Trophoblast cell (in vitro differentiated cells and primary cell): Measurements from ENCODE around the gene CWC27.

ENCODE experiments used
- DNase-seq, 2 donors: peaks; one replicate each; pipeline ENCODE4 v3.0.0-alpha.2; 2016
- H2AFZ ChIP-seq: 2 replicates; pipeline ENCODE4 v1.6.1; 2013; ENCODE audit warnings: low read length, moderate library complexity, mild to moderate bottlenecking; ENCODE audit not compliant: insufficient read depth, poor library complexity
- H2AK5ac ChIP-seq: 2 replicates; pipeline ENCODE4 v1.6.1; 2013; ENCODE audit warnings: mild to moderate bottlenecking, low read length
- H2BK120ac ChIP-seq: 2 replicates; pipeline ENCODE4 v1.6.1; 2013; ENCODE audit warnings: low read length, mild to moderate bottlenecking, moderate library complexity; ENCODE audit not compliant: insufficient read depth, poor library complexity
- H2BK12ac ChIP-seq: 2 replicates; pipeline ENCODE4 v1.6.1; 2013; ENCODE audit warnings: mild to moderate bottlenecking, low read length, moderate library complexity
- H2BK5ac ChIP-seq: 2 replicates; pipeline ENCODE4 v1.6.1; 2013; ENCODE audit warnings: low read length, low read depth, moderate library complexity, mild to moderate bottlenecking; ENCODE audit not compliant: poor library complexity
- H3K14ac ChIP-seq: 2 replicates; pipeline ENCODE4 v1.6.1; 2013; ENCODE audit warnings: mild to moderate bottlenecking, low read length
- H3K18ac ChIP-seq: 2 replicates; pipeline ENCODE4 v1.6.1; 2013; ENCODE audit warnings: mild to moderate bottlenecking, low read length
- H3K23ac ChIP-seq: 2 replicates; pipeline ENCODE4 v1.6.1; 2013; ENCODE audit warnings: low read length
- H3K27ac ChIP-seq: 2 replicates; pipeline ENCODE4 v1.5.1; 2013; ENCODE audit warnings: low read depth, mild to moderate bottlenecking, inconsistent platforms, low read length, moderate library complexity
- H3K27me3 ChIP-seq: 2 replicates; pipeline ENCODE4 v1.6.1; 2013; ENCODE audit warnings: inconsistent platforms, mild to moderate bottlenecking, low read length, moderate library complexity; ENCODE audit not compliant: insufficient read depth
- H3K36me3 ChIP-seq, 2 experiments: 1 replicate in 1 of 2; 2 replicates in 1 of 2; pipeline ENCODE4 v1.6.1; 2013; ENCODE audit warnings: low read length in 2 of 2, mild to moderate bottlenecking in 2 of 2, moderate library complexity in 1 of 2; ENCODE audit not compliant: insufficient read depth in 2 of 2, control insufficient read depth in 1 of 2
- H3K4ac ChIP-seq: 2 replicates; pipeline ENCODE4 v1.6.1; 2013; ENCODE audit warnings: low read depth, mild to moderate bottlenecking, low read length, moderate library complexity
- H3K4me1 ChIP-seq, 2 experiments: 1 replicate in 1 of 2; 2 replicates in 1 of 2; pipeline ENCODE4 v1.6.1; 2013; ENCODE audit warnings: low read length in 2 of 2, mild to moderate bottlenecking in 2 of 2, moderate library complexity in 1 of 2; ENCODE audit not compliant: insufficient read depth in 2 of 2, control insufficient read depth in 1 of 2
- H3K4me2 ChIP-seq: 2 replicates; pipeline ENCODE4 v1.6.1; 2013; ENCODE audit warnings: inconsistent platforms, mild to moderate bottlenecking, low read length, moderate library complexity
- H3K4me3 ChIP-seq: 2 replicates; pipeline ENCODE4 v1.5.1; 2013; ENCODE audit warnings: mild to moderate bottlenecking, low read depth, low read length, inconsistent platforms
- H3K79me1 ChIP-seq: one replicate; pipeline ENCODE4 v1.6.1; 2013; ENCODE audit warnings: low read length
- H3K79me2 ChIP-seq: 2 replicates; pipeline ENCODE4 v1.6.1; 2013; ENCODE audit warnings: low read length, mild to moderate bottlenecking; ENCODE audit not compliant: control insufficient read depth, insufficient read depth, poor library complexity
- H3K9ac ChIP-seq: 2 replicates; pipeline ENCODE4 v1.6.1; 2013; ENCODE audit warnings: mild to moderate bottlenecking, low read length
- H3K9me3 ChIP-seq: 2 replicates; pipeline ENCODE4 v1.6.1; 2013; ENCODE audit warnings: low read depth, mild to moderate bottlenecking, control low read depth, inconsistent platforms, low read length; ENCODE audit not compliant: insufficient read depth
- H4K12ac ChIP-seq: 2 replicates; pipeline ENCODE4 v1.6.1; 2013; ENCODE audit warnings: low read depth, mild to moderate bottlenecking, low read length, moderate library complexity
- H4K8ac ChIP-seq: 2 replicates; pipeline ENCODE4 v1.6.1; 2013; ENCODE audit warnings: low read depth, mild to moderate bottlenecking, low read length, moderate library complexity
- H4K91ac ChIP-seq: one replicate; pipeline ENCODE4 v1.6.1; 2013; ENCODE audit warnings: low read depth, mild to moderate bottlenecking, low read length, moderate library complexity
- WGBS: extraction: QIAGEN DNeasy Blood & Tissue Kit; methylation state at CpG from one replicate; pipeline ENCODE4 v1.1.7; 2013; ENCODE audit warnings: missing lambda C conversion rate; ENCODE audit not compliant: insufficient read length, insufficient coverage; ENCODE audit errors: extremely low coverage; 5-methylcytosine and 5-hydroxymethylcytosine counted together

CWC27 gene

GRCh38 chr5:64838803-64839202 is 70.1 kb downstream of the CWC27 start:
- no peak overlapping the region for H2BK5ac ChIP-seq
- H3K36me3 ChIP-seq, result no peaks in the 10 kb centered on the region
- H3K4me3 ChIP-seq, result no peak overlapping the region
- H4K12ac ChIP-seq, result no peak overlapping the region
- no peak overlapping the region for H2AK5ac ChIP-seq
- DNase-seq, result no peak
- H3K9ac ChIP-seq, result no peak overlapping the region
- H2AFZ ChIP-seq, result no peak overlapping the region
- no peaks in the 10 kb centered on the region for H3K79me2 ChIP-seq
- H4K91ac ChIP-seq, result no peak overlapping the region
- no peak overlapping the region for H2BK12ac ChIP-seq
- H3K9me3 ChIP-seq, result no peaks in the 10 kb centered on the region
- H3K14ac ChIP-seq, result no peak overlapping the region
- no peak overlapping the region for H2BK120ac ChIP-seq
- H3K4me2 ChIP-seq, result no peak overlapping the region
- H3K27me3 ChIP-seq, result no peaks in the 10 kb centered on the region
- no peaks in the 10 kb centered on the region for H3K79me1 ChIP-seq
- H3K23ac ChIP-seq, result no peak overlapping the region
- no peak overlapping the region for H3K18ac ChIP-seq
- no peaks in the 10 kb centered on the region for H3K4me1 ChIP-seq
- H4K8ac ChIP-seq, result no peak overlapping the region
- no peak overlapping the region for H3K4ac ChIP-seq
- no peak overlapping the region for H3K27ac ChIP-seq

GRCh38 chr5:64839936-64840335 is 71.2 kb downstream of the CWC27 start:
- no peak overlapping the region for H3K14ac ChIP-seq
- no peak overlapping the region for H3K4me2 ChIP-seq
- H2AK5ac ChIP-seq, result no peak overlapping the region
- no peak overlapping the region for H3K27ac ChIP-seq
- no CpG with 5 or more reads among the region's 1 CpG for WGBS
- no peak overlapping the region for H2BK120ac ChIP-seq
- no peak overlapping the region for H2BK12ac ChIP-seq
- H3K9me3 ChIP-seq, result no peaks in the 10 kb centered on the region
- no peak overlapping the region for H2BK5ac ChIP-seq
- no peaks in the 10 kb centered on the region for H3K79me1 ChIP-seq
- H4K12ac ChIP-seq, result no peak overlapping the region
- no peak overlapping the region for H4K91ac ChIP-seq
- H3K4me1 ChIP-seq, result peaks cover 0 to 4% of the 10 kb centered on the region in 2 experiments
- no peak overlapping the region for H3K23ac ChIP-seq
- no peak for DNase-seq
- no peak overlapping the region for H3K4ac ChIP-seq
- H3K18ac ChIP-seq, result no peak overlapping the region
- peaks cover 1 to 2% of the 10 kb centered on the region in 2 experiments for H3K36me3 ChIP-seq
- no peak overlapping the region for H3K4me3 ChIP-seq
- H3K79me2 ChIP-seq, result no peaks in the 10 kb centered on the region
- no peak overlapping the region for H3K9ac ChIP-seq
- H2AFZ ChIP-seq, result no peak overlapping the region
- H3K27me3 ChIP-seq, result no peaks in the 10 kb centered on the region
- no peak overlapping the region for H4K8ac ChIP-seq

GRCh38 chr5:64840958-64841357 is 72.2 kb downstream of the CWC27 start:
- no peak overlapping the region for H4K8ac ChIP-seq
- H3K27me3 ChIP-seq, result no peaks in the 10 kb centered on the region
- H3K36me3 ChIP-seq, result peaks cover 2% of the 10 kb centered on the region in 2 experiments
- H3K4me3 ChIP-seq, result no peak overlapping the region
- H2AK5ac ChIP-seq, result no peak overlapping the region
- no peak overlapping the region for H2BK12ac ChIP-seq
- no peak overlapping the region for H4K91ac ChIP-seq
- H2BK120ac ChIP-seq, result no peak overlapping the region
- no peak overlapping the region for H3K9ac ChIP-seq
- H3K79me2 ChIP-seq, result no peaks in the 10 kb centered on the region
- H4K12ac ChIP-seq, result no peak overlapping the region
- H3K23ac ChIP-seq, result no peak overlapping the region
- H3K18ac ChIP-seq, result no peak overlapping the region
- H3K4me1 ChIP-seq, result peaks cover 0 to 4% of the 10 kb centered on the region in 2 experiments
- no peak overlapping the region for H3K27ac ChIP-seq
- no peaks in the 10 kb centered on the region for H3K9me3 ChIP-seq
- no CpG with 5 or more reads among the region's 1 CpG for WGBS
- no peak overlapping the region for H3K4ac ChIP-seq
- H2BK5ac ChIP-seq, result no peak overlapping the region
- no peak overlapping the region for H3K4me2 ChIP-seq
- no peak overlapping the region for H2AFZ ChIP-seq
- H3K79me1 ChIP-seq, result no peaks in the 10 kb centered on the region
- H3K14ac ChIP-seq, result no peak overlapping the region
- no peak for DNase-seq

- Histone ChIP-seq H4K8ac (no peak overlapping the region), H4K91ac (no peak overlapping the region), H2AK5ac (no peak overlapping the region), H3K4me1 (peaks cover 0 to 2% of the 10 kb centered on the region in 2 experiments), H2BK12ac (no peak overlapping the region), H3K27me3 (no peaks in the 10 kb centered on the region), H3K79me1 (no peaks in the 10 kb centered on the region), H3K79me2 (no peaks in the 10 kb centered on the region), H3K18ac (no peak overlapping the region), H2BK5ac (no peak overlapping the region), H3K23ac (no peak overlapping the region), H4K12ac (no peak overlapping the region), H3K4me2 (no peak overlapping the region), H3K27ac (no peak overlapping the region), H3K9ac (no peak overlapping the region), H3K4ac (no peak overlapping the region), H3K36me3 (no peaks in the 10 kb centered on the region), H3K9me3 (no peaks in the 10 kb centered on the region), H3K4me3 (no peak overlapping the region), H3K14ac (no peak overlapping the region), H2AFZ (no peak overlapping the region), H2BK120ac (no peak overlapping the region)
- DNase-seq, result no peak
- no CpG with 5 or more reads among the region's 5 CpGs for WGBS
Measured at GRCh38 chr5:64853777-64854176, 85.0 kb downstream of the CWC27 start.
